ENCODE data around the gene BICC1.
"Not testable (repeated sequence)": the region's sequence is repeated elsewhere in the genome, so short reads cannot be mapped to it uniquely, and the experiment has no call there.

Gene BICC1

DNA sequence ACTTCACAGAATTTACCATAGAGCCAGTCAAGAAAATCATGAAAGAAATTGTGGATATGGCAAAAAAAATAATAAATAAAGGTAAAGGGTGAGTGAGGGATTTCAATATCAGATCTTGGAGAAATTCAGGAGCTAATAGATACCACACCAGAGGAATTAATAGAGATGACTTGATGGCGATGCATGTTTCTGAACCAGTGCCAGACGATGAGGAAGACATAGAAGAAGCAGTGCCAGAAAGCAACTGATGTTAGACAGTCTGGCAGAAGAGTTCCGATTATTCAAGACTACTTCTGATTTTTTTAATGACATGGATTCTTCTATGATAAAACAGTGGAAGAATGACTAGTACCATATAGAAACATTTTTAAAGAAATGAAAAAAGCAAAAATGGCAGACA lies 314.7 kb downstream of the BICC1 start:
- no peak for DNase-seq (ENCODE audit: low read depth)

DNA sequence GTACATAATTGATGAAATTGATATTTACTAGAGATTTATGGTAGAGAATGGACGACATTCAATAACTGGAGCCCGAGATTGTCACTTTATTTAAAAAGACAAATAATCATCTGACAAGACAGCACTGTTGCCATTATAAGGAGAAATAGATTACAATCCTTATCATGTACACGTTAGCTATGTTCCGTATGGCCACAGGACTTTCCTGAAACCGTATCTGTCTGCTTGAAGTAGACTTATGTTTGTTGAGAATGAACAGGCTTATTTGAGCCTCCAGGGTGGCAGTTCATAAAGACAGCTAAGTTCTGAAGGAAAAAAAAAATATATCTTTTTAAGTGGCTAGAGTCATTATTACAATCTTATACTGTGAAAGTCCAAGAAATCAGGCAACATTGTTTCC lies 317.2 kb downstream of the BICC1 start:
- no peak for DNase-seq (ENCODE audit: low read depth)

DNA sequence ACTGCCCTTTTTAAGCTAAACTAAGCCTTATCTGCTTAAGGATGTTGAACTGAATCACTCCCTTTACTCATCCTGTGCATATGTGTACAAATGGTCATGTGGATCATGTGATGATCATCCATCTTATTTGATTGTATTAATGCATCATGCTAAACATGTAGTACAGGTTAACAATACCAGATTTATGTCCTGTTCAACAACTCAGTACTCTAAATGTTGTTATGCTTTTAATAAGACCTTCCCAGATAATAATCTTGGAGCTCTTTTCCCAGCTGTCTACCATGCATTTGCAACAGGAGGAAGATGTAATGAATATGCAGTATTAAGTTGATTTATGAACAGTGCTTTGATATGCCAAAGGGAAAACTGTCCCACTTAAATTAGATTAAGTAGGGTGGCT lies 318.0 kb downstream of the BICC1 start:
- no peak for DNase-seq (ENCODE audit: low read depth)

DNA sequence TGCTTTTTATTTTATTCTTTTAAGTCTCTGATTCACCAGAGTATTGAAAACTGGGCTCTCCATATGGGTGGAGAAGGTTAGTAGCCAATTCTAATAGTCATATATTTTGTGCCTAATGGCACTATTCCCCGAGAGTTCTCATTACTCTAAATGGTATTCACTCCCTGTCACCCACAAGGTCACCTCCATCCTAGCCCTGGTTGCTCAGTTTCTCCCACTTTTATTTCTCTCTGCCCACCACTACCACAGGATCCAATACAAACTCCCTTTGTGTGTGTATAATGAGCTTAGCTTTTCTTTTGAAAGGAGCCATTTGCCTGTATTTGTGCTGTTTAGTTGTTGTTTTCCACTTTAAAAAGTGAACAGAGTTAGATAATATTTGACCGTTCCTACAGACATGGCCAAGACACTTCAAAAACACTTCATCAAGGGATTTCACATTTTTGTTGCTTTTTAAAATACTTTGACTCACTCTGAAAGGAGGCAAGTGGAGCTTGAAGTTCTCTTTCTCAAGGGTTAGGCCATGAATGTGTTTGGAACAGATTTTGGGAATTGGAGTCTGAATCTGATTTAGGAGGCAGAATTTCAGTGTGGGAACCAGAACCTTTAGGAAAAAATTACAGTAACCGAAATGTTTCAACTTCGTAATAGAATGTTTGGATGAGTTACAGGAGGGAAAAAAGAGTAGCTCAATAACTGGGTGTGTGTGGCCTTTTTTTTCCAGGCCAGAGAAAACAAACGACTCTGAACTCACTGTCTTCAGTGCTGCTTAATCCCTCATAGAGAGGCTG lies 321.3 kb downstream of the BICC1 start:
- no peak for DNase-seq (ENCODE audit: low read depth)

DNA sequence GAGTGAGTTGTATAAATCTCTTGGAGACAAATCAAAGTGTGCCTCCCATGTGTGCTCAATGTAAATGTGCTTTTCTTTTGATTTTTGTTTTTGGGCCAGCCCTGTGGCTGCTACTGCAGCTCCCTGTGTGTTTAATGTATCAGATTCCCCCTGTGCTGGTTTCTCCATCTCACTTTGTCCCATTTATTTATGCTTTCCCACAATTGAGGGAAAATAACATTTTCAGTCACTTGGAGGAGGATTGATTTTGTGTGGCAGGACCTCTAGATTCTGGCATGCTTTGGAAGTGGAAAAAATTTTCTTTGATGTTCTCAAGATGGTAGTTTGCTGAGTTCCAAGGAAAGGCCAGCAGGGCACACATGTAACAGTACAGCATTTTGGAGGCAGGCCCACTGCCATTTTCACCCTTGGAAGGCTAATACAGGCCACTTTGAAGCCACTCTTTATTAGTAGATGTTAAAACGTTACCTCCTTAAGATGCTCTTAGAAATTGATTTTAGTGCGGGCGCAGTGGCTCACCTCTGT lies 323.6 kb downstream of the BICC1 start:
- DNase-seq (ENCODE audit: low read depth), result no peak

DNA sequence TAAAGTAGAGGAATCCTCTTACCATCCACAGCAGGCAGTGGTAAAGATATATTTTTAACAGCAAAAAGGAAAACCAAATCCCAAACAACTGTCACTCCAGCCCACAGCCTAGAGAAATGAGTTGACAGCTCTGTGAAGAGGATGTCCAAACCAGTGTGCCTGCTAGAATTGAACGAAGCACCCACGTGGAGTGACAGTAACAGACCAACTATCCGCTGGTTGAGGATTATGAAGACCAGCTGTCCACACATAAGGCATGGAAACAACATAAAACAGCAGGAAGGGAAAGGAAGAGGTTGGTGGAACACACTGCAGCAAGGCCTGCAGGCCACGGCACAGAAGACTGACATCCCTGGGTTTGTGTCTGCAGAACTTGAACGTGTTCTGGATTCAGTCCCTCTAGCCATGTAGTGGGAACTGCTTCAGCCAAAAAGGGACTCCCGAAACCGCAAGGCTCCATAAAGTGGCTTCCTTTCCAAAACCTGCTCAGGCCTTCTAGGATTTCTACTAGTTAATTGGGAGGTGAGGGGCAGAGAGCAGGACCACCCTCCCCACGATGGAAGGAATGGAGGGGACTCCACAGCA lies 324.4 kb downstream of the BICC1 start:
- DNase-seq (ENCODE audit: low read depth), result no peak

DNA sequence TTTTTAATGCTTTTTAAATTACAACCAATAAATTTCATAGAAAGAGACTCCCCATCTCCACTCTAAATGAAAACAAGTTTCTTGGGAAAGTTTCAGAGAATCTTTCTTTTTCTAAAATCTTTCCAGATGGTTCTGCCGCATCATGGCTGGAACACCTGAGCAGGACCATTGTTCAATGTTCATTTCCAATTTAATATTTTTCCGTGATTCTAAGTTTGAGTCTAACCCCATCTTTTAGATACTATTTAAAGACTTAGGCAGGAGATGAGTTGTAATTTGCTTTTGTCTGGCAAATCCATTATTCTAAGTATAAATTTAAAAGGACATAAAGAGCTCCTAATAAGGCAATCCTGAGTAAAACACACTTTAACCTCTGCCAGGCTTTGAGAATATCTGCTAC lies 325.2 kb downstream of the BICC1 start:
- no peak for DNase-seq (ENCODE audit: low read depth)

DNA sequence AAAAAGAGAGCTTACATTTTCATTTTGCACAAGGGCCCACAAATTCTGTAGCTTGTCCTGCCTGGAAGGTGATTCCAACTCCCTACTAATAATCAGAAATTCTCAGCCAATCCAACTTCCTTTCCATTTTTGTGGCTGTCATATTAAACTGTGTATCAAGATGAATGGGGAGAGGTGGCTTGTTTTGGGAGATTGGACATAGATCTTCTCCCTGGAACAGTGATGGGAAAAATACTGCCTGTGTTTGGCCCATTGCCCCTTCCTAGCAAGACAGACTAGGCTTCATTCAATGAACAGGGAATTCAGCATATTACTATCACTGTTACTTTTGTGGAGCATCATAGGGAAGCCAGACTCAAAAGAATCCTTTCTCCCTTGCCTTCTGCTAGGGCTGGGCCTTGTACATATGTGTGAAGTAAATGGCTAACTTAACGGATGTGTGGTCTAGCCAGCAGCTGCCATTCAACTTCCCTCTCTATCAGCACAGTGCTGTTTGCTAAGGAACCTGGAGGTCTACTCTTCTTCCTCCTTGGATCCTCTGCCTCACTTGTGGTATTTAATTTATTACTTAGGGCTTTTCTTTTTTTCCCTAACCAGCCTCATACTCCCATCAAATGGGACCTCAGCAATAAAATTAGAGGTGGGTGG lies 326.0 kb downstream of the BICC1 start:
- DNase-seq (ENCODE audit: low read depth), result no peak

DNA sequence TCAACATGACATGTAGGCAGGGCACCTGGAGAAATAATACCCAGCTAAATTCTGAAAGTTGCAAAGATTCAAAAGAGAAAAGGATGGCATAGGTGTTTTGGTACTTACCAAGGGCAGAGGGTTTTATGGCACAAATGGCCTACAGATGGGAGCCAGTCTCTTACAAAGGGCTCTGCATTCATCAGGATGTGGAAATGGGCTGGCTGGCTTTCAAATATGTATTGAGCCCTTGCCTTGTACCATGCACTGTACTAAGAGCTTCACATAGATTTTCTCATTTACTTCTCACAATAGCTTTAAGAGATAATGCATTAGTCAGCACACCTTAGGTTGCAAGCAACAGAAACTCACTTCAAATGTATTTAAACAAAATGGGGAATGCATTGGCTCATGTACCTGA lies 327.1 kb downstream of the BICC1 start:
- no peak for DNase-seq (ENCODE audit: low read depth)

DNA sequence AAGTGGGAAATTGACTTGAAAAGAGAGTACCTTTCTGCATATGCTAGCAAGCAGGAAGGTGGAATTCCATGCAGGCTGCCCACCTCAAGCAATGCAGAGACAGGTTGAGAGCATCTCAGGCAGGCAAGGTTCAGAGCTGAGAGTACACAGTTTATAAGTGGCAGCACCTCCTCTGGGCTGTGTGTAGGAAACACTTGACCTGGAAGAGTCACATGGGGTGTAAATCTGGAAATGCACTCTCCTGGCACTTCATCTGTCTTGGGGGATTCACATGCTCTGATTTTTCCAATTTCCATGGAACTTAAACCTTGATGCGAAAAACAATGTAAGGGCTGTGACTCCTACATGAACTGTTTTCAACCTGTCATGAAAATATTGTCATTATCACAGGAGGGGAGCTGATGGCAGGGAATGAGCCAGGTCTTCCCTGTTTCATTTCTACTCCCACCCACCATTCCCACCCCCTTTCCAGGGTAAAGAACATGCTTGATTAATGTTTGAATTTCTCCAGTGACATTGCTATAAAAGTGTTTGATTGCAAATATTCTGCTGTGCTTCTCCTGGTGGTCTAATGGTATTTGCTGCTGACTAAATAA lies 328.3 kb downstream of the BICC1 start:
- no peak for DNase-seq (ENCODE audit: low read depth)

DNA sequence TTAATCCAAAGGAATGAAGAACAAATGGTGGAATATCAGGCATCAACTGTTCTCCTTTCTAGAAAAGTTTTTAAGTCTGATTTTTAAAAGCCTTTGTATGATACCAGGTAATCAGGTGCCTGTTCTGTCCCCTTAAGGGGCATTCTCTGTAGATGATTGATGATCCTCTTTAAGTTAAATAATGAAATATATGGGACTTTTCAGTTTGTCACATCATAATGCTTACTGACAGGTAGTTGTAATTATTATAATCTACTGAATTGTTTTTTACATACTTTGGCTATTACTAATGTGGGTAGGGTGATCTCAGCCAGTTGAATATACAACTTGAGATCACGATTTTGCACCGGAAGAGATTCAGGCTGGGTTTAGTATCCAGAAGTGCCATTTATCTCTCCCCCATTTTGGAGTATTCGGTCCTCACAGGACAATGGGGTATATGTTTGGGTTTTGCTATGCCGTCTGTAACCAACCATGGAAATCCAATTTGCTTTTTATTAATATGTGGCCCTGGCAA lies 330.2 kb downstream of the BICC1 start:
- no peak for DNase-seq (ENCODE audit: low read depth)

DNA sequence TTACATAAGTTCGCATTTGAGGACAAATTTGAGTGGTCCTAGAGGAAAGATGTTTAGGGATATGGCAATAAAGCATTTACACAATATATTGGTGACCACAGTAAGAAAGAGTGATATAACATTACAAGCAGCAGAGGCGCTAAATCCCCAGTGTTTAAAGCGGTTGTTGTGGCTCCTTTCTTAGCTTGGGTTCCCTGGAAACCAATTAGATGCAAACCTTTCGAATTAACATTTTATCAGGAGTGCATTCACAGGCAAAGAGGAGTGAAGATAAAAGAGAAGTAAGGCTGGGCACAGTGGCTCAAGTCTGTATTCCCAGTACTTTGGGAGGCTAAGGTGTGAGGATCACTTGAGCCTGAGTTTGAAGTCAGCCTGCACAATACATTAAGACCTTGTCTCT lies 331.1 kb downstream of the BICC1 start:
- no peak for DNase-seq (ENCODE audit: low read depth)

DNA sequence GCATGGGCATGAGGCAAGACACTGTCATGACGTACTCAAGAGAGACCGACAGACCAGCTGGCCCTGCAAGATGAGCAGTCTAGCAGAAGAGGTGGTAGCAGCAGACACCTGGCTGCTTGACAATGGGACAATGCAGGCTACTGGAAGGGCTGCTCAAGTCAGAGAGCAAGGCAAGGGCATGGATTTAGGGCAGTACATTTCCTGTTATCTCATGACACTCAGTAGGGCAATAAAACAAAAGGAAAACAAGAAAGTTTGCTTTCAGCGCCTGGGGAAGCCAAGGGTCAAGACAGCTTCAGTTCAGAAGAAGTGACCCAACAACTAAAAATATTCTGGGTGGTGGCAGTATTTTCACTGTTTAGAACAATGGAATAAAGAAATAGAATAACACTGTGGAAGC lies 332.0 kb downstream of the BICC1 start:
- DNase-seq (ENCODE audit: low read depth), result no peak

DNA sequence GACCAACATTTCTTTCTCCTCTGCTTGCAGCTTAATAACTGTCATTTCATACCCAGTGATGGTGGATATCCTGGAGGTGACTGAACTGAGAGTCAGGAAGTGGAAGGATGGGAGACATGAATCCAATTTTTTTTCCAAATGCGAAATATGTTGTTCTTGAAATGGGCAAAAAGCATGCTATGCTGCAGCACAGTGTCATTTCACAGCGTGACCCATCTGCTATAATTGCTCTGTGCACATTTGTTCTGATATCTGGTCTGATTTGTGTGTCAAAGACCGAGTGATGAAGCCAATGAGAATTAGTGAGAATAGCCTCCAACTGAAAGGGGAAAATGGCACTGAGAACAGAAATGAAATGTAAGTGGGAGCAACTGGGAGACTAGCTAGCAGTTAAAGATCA lies 334.2 kb downstream of the BICC1 start:
- no peak for DNase-seq (ENCODE audit: low read depth)

DNA sequence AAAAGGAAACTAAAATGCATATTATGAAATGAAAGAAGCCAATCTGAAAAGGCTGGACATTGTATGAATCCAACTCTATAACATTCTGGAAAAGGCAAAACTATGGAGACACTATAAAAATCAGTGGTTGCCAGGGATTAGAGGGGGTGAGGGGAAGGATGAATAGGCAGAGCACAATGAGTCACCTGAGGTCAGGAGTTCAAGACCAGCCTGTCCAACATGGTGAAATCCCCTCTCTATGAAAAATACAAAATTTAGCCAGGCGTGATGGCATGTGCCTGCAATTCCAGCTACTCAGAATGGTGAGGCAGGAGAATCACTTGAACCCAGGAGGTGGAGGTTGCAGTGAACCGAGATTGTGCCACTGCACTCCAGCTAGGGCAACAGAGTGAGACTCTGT lies 338.9 kb downstream of the BICC1 start:
- no peak for DNase-seq (ENCODE audit: low read depth)

DNA sequence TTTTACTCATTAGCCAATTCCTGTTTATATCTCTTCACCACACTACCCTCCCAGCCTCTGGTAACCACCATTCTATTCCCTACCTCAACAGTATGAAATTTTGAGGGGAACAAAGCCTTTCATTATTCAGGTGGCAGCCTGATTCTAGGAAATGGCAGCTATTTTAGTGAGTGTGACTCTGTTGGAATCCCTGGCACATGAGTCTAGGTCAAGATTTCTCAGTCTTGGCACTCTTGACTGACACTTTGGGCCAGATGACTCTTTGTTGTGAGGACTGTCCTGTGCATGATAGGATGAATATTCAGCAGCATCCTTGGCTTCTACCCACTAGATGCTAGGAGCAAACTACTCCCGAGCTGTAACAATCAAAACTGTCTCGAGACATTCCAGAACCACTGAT lies 341.0 kb downstream of the BICC1 start:
- DNase-seq (ENCODE audit: low read depth), result no peak

DNA sequence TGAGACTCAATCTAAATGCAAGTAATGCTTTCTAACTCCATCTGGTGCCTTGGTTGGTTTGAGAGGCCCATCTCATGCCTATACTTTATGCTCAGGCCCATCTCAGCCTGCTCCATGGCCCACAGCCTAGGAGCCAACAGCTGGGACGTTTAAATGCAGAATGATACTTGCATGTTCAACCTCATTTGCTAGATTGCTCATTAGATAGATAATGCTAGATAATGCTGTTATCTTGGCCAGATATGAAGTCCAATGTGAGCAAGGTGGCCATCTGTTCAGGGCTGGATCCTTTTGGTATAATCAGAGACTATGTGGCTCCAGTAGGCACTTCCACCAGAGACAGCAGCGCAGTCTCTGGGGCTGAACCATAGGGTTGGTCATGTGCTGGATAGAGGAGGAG lies 342.1 kb downstream of the BICC1 start:
- no peak for DNase-seq (ENCODE audit: low read depth)

DNA sequence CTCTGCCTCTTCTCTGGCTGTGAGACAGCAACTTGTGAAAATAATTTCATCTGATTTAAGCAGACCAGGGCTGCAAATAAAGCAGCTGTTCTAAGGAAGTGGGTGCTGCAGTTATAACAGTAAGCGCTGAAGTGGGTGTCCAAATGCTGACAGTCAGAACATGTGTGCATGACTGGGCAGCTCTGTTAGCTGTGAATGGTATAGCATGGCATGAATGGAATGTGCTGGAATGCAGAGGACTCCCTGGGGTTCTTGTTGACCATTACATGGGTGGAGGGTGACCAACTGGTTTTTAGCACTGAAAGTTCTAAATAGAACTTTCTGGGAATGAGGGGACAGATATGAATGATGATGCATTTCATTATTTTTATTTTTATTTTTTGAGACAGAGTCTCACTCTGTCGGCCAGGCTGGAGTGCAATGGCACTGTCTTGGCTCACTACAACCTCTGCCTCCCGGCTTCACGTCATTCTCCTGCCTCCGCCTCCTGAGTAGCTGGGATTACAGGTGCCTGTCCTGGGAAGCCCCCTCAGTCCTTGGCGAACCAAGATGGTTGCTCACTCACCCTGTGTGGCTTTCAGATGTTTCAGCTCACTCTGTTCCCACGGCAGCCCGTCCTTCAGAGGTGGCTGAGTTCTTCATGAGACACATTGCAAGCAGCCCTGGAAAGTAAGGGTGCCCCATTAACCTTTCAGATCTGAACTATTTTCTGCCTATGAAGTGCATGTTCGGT lies 344.0 kb downstream of the BICC1 start:
- no peak for DNase-seq (ENCODE audit: low read depth)

DNA sequence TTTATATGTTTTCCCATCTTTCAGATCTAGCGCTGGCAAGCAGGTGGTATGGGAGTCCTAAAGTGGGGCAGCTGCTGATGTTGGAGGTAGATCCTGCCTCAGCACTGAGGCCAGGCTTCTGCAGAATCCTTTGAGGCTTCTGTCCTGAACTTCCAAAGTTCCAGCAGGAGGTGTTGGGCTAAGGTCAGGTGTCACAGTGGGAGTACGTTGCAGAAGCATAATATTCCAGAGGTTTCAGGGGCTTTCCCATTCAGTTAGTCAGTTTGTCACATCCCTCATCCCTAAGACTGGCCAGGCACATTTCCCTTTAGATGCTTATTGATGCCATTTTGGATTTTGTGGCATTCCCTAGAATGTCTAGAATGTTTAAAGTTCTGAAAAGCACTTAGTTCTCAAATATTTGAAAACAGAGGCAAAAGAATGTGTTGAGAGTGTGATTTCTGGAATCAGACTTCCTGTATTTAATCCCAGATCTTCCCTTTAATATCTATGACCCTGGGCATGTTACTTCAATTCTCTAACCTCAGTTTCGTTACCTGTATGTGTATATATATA lies 344.7 kb downstream of the BICC1 start:
- no peak for DNase-seq (ENCODE audit: low read depth)

DNA sequence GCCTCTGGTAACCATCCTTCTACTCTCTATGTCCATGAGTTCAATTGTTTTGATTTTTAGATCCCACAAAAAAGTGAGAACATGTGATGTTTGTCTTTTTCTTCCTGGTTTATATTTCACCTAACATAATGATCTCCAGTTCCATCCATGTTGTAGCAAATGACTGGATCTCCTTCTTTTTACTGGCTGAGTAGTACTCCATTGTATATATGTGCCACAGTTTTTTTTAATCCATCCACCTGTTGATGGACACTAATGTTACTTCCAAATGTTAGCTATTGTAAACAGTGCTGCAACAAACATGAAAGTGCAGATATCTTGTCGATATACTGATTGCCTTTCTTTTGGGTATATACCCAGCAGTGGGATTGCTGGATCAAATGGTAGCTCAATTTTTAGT lies 345.5 kb downstream of the BICC1 start:
- DNase-seq (ENCODE audit: low read depth), result not testable (repeated sequence)

DNA sequence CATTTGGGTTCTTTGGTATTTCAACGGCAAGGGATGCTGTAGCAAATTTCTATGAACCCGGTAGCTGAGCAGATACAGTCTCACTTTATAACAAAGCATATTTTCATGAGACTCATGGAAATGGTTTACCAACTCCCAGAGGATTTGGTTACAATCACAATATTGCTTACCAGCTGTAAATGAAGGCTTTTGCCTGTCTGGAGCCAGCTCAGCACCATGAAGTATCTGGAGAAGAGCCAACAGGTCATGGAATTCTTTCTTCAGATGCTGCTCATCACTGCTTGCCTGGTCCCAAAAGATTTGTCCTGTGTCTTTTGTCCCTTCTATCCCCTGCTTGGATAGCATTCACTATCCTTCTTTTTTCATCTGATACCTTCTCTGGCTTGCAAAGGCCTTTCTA lies 346.9 kb downstream of the BICC1 start:
- DNase-seq (ENCODE audit: low read depth), result no peak

DNA sequence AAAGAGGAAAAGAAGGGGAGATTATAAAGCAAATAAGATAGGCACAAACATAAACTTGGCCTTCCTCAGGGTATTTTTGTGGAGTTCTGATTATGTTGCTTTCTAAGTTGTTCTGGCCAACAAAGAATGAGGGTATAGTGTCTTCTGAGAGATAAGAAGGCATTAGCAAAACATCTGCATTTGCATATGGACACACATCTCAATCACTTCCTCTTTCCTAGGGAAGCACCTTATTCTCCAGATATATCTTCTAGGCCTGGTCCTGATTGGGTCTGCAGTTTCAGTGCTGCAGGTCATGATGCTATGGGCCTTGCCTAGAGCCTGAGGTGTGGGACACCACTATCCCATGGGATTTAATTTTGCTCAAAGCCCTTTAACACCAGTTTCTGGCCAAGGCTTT lies 355.0 kb downstream of the BICC1 start:
- no peak for DNase-seq (ENCODE audit: low read depth)
